ENCODE results near the gene TRIM28. TPM values are rescaled to one million over a fixed set of nuclear protein-coding genes. Genes with fewer than 3 reads are reported as not detected.

TRIM28 gene
- total RNA-seq, 1 donor = 295 TPM

- TF ChIP-seq, protein P1, sequence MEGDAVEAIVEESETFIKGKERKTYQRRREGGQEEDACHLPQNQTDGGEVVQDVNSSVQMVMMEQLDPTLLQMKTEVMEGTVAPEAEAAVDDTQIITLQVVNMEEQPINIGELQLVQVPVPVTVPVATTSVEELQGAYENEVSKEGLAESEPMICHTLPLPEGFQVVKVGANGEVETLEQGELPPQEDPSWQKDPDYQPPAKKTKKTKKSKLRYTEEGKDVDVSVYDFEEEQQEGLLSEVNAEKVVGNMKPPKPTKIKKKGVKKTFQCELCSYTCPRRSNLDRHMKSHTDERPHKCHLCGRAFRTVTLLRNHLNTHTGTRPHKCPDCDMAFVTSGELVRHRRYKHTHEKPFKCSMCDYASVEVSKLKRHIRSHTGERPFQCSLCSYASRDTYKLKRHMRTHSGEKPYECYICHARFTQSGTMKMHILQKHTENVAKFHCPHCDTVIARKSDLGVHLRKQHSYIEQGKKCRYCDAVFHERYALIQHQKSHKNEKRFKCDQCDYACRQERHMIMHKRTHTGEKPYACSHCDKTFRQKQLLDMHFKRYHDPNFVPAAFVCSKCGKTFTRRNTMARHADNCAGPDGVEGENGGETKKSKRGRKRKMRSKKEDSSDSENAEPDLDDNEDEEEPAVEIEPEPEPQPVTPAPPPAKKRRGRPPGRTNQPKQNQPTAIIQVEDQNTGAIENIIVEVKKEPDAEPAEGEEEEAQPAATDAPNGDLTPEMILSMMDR (IDR thresholded peaks at IDR 0.05; ENCODE audit: insufficient read depth, low read depth, low read length) = no peak
- H3K4me3 ChIP-seq (ENCODE audit: low read depth, low read length) = no peak overlapping the region
- no peak for DNase-seq (ENCODE audit: low read depth)
Observed at GRCh38 chr19:58584498-58585441, 40.9 kb downstream of the TRIM28 start.

DNA sequence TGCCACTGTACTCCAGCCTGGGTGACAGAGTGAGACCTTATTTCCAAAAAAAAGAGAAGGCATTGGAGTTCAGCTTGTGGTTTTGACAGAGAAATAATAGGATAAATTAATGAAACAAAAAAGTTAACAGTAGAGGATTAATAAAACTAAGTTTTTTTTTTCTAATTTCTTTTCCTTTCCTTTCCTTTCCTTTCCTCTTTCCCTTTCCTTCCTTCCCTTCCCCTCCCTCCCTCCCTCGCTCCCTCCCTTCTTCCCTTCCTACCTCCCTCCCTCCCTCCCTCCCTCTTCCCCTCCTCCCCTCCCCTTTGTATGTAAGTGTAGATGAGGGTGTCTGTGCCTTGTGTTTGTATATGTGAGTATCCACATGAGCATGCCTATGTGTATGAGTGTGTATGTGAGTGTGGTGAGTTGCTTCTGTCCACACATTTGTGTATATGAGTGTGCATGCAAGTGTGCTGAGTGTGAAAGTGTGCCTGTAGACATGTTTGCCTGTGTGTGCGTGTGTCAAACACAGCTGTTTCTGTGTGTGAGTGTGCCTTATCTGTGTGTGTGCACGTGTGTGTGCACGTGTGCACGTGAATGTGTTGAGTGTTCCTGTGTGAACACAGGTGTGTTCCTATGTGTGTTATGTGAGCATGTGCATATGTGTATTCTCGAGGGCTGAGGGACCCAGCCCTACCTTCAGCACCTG lies 41.7 kb downstream of the TRIM28 start:
- DNase-seq (ENCODE audit: low read depth) = no peak
- TF ChIP-seq, protein P1 (IDR thresholded peaks at IDR 0.05; ENCODE audit: insufficient read depth, low read depth, low read length) = no peak
- H3K4me3 ChIP-seq (ENCODE audit: low read depth, low read length) = no peak overlapping the region

DNA sequence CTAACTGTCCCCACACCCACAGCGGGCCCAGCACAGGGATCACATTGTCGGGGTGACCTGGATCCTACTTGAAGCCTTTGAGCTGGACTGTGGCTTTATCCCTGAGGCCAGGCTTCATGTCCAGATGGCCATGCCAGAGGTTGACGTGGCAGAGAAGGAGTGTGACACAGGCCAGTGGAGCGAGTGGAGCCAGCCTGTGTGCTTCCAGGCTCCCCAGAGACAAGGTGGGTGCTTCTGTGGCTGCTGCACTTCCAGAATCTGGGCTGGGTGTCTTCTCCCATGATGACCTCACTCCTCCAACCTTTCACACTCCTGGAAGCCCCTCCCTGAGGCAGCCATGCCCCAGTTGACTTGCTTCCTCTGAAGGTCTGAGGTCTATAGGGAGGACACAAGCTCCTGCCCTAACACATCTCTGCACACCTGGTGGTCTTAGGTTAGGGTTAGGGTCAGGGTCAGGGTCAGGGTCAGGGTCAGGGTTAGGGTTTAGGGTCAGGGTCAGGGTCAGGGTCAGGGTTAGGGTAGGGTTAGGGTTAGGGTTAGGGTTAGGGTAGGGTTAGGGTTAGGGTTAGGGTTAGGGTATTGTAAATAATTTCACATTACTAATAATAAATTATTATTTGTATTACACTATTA lies 42.4 kb downstream of the TRIM28 start:
- DNase-seq (ENCODE audit: low read depth) = no peak
- no peak overlapping the region for H3K4me3 ChIP-seq (ENCODE audit: low read depth, low read length)
- TF ChIP-seq, protein P1 (IDR thresholded peaks at IDR 0.05; ENCODE audit: insufficient read depth, low read depth, low read length) = no peak

Small RNA genes within 50 kb of the gene (small RNA-seq; reads per million reads assigned to genes)
- gene MIR6807 (0.56 reads per million), gene RN7SL525P (not detected)

Other genes starting within 250 kb of the TRIM28 start
- gene ERVK3-1, start 238.7 kb upstream of the TRIM28 start, total RNA-seq = 30.6 and 34.5 TPM in 2 replicates
- 2.6 and 3.0 TPM in 2 replicates for gene ZSCAN22, start 217.1 kb upstream of the TRIM28 start, total RNA-seq
- gene A1BG, start 190.6 kb upstream of the TRIM28 start, total RNA-seq = 1.3 TPM in 2 replicates
- gene ZNF497, start 181.3 kb upstream of the TRIM28 start, total RNA-seq = 0.32 and 0.86 TPM in 2 replicates
- 1.7 and 2.9 TPM in 2 replicates for gene ZNF837, start 163.0 kb upstream of the TRIM28 start, total RNA-seq
- gene RPS5, start 156.8 kb upstream of the TRIM28 start, total RNA-seq = 1,142 and 1,183 TPM in 2 replicates
- gene RNF225, start 148.4 kb upstream of the TRIM28 start, total RNA-seq = under 0.01 TPM in 1 of 2 replicates, not detected in the other
- gene ZNF584, start 135.4 kb upstream of the TRIM28 start, total RNA-seq = 18.4 and 26.3 TPM in 2 replicates
- 8.7 and 11.7 TPM in 2 replicates for gene ZNF132, start 103.9 kb upstream of the TRIM28 start, total RNA-seq
- 10.4 and 11.6 TPM in 2 replicates for gene ZNF324B, start 92.4 kb upstream of the TRIM28 start, total RNA-seq
- gene ZNF324, start 77.0 kb upstream of the TRIM28 start, total RNA-seq = 16.8 and 17.4 TPM in 2 replicates
- 7.3 and 8.7 TPM in 2 replicates for gene ZNF446, start 67.7 kb upstream of the TRIM28 start, total RNA-seq
- 3.0 and 4.5 TPM in 2 replicates for gene SLC27A5, start 32.1 kb upstream of the TRIM28 start, total RNA-seq
- gene ZBTB45, start 24.3 kb upstream of the TRIM28 start, total RNA-seq = 4.7 and 6.1 TPM in 2 replicates
- 111 and 120 TPM in 2 replicates for gene CHMP2A, start 11.0 kb downstream of the TRIM28 start, total RNA-seq
- gene UBE2M, start 14.5 kb downstream of the TRIM28 start, total RNA-seq = 78.3 and 81.6 TPM in 2 replicates
- 15.5 and 16.1 TPM in 2 replicates for gene MZF1, start 29.3 kb downstream of the TRIM28 start, total RNA-seq